ENCODE data around the gene SCG3.
"Not testable (repeated sequence)": the region's sequence is repeated elsewhere in the genome, so short reads cannot be mapped to it uniquely, and the experiment has no call there.

SCG3 gene

DNA sequence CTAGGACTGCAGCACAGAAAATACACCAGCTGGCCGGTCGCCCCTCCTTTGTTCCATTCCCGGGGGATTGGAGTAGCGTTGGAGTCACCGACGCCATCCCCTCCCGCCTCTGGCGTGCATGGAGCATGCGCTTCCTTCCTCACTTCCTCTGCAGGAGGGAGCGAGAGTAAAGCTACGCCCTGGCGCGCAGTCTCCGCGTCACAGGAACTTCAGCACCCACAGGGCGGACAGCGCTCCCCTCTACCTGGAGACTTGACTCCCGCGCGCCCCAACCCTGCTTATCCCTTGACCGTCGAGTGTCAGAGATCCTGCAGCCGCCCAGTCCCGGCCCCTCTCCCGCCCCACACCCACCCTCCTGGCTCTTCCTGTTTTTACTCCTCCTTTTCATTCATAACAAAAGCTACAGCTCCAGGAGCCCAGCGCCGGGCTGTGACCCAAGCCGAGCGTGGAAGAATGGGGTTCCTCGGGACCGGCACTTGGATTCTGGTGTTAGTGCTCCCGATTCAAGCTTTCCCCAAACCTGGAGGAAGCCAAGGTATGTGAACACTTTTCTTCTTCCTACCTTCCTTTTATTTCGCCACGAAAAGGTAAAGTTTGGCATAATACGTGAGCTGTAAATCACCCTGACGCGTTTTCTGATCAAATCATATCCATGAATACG, at the start of gene SCG3:
Gene SCG3, plus strand, starts transcription at position 201 of the 661 bp plus-strand sequence. Its CDS starts 253 bp downstream, at position 454.
- DNase-seq, result peak; percentile 76

DNA sequence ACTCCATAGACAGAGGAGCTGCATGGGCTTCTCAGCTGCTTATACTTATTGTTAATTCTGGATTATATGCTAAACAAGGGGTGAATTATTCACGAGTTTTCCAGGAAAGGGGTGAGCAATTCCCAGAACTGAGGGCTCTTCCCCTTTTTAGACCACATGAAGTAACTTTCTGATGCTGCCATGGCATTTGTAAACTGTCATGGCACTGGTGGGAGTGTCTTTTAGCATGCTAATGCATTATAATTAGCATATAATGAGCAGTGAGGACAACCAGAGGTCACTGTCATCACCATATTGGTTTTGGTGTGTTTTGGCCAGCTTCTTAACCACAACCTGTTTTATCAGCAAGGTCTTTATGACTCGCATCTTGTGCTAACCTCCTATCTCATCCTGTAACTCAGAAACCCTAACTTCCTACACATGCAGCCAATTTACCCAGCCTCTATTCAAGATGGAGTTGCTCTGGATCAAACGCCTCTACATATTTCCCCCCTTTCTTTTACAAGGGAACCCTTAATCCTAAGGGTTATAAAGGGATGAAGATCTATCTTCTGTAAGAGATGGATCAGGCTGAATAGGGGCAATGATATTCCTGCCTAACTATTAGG, 46.6 kb upstream of the SCG3 start:
- no peak for DNase-seq

DNA sequence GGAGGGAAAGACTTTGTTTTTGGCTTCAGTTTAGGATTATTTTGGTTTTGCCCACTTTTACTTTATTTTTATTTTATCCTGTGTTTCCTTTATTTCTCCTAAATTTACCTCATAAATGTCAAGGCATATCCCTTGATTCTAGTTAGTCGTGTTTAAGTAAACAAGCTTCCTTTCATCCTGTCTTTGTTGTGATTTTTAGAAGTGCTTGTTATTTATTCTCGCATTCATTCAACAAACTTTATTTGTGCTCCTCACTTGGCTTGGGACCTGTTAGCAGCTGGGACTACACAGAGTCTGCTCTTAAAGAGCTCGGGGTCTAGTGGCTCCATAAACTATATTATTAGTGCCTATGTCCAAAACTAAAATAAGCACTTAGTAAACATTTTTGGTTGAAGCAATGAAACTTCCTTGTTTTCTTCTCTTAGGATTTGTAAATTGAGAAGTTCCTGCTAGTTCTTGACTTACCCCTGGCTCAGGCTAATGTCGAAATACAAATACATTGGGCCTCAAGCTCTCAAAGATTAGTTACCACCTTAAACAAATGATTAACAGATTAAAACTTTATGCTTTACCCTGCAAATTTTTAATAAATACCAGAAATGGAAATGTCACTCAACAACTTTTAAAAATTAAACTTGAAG, 39.7 kb upstream of the SCG3 start:
- DNase-seq, result no peak

DNA sequence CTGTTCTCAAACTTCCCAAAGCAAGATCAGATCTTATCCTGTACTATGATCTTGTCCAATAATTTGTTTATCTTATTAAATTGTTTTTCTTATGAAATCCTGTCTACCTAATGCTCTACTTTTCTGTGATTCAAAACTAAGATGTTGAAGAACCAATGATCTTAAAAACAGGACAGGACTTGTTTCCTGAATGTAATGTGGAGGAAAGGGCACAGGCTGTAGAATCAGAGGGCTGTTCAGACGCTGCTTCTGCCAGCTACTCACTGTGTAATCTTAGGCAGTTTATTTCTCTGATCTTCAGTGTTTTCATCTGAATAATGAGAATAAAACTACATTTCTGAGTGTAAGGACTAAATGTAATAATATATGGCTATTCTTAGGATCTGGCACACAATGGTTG, 38.6 kb upstream of the SCG3 start:
- no peak for DNase-seq

DNA sequence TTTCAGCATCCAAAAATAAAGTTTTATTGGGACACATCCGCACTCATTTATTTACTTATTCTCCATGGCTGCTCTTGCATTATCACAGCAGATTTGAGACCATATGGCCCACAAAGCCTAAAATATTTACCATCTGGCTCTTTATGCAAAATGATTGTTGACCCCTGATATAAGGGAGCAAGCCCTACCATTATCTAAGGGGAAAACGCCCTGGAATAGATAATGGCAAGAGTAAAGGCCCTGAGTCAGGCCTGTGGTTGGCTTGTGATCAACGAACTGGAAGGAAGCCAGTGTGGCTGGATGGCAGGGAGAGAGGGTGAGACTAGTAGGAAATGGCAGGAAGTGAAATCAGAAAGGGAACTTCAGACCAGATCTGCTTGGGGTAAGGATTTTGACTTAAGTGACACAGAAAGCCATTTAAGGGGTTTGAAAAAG, 34.2 kb upstream of the SCG3 start:
- no peak for DNase-seq

DNA sequence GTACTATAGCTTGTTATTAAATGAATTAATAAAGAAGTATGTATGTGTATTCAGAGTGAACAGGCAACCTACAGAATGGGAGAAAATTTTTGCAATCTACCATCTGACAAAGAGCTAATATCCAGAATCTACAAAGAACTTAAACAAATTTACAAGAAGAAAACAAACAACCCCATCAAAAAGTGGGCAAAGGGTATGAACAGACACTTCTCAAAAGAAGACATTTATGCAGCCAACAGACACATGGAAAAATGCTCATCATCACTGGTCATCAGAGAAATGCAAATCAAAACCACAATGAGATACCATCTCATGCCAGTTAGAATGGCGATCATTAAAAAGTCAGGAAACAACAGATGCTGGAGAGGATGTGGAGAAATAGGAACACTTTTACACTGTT, 33.2 kb upstream of the SCG3 start:
- not testable (repeated sequence) for DNase-seq

DNA sequence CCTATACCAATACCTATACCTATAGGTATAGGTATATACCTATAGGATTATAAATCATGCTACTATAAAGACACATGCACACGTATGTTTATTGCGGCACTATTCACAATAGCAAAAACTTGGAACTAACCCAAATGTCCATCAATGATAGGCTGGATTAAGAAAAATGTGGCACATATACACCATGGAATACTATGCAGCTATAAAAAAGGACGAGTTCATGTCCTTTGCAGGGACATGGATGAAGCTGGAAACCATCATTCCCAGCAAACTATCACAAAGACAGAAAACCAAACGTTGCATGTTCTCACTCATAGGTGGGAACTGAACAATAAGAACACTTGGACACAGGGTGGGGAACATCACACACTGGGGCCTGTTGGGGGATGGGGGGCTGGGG, 32.7 kb upstream of the SCG3 start:
- not testable (repeated sequence) for DNase-seq

DNA sequence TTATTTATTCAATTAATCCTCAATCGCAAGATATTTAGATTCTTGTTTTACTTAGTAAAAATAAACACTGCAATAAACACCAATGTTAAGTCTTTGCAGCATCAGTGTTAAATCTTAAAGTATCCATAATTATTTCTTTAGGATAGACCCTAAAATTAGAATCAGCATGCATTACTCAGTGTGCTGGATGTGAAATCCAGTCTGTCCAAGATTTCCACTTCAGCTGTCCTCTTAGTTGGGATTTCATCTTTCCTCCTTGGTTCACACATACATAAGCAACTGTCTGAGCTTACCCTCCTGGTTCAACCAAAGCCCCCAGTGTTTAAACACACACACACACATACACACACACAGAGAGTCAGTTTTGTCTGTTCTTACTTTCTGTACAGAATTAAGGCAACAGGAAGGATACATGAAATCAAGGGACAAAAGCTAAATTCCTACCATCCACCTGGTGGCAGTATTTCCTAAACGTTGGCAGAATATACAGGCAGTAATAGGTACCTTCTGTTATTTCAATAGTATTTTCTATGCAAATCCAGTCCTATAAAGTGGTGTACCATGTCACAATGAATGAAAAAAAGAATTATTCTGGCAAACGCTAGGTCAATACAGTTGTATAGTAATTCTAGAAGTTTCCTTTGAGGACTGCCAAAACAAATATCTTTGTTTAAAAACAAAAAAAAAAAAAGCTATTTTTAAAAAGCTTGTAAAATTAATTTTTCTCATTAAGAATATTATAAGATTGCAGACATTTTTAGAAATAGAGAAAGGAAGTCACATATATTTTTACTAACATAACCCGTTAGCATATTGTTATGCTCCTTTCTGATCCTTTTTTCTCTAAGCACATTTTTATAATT, 31.4 kb upstream of the SCG3 start:
- DNase-seq, result no peak

DNA sequence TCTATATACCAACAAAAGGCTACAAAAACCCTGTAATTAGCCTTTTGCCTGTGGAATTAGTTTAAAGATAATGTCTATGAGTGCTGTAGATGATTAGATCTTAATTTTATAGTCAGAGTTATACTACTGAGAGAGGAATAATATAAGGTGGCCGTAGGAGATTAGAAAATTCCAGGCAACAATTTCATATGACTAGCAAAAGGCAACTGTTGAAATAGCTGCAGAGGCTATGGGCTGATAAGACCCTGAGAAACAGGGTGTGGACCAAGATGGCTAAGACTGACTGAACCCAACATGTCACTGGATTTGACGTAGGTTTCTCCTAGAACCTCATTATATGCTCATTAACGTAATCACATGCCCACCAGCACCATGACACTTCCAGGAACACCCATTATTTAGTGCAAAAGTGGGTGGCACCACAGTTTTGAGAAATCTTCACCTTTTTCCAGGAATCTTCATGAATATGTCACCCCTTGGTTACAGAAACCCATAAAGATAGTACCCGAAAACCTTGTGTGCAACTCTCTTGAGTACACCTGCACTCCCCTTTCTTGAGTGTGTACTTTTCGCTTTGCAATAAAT, 29.1 kb upstream of the SCG3 start:
- no peak for DNase-seq

DNA sequence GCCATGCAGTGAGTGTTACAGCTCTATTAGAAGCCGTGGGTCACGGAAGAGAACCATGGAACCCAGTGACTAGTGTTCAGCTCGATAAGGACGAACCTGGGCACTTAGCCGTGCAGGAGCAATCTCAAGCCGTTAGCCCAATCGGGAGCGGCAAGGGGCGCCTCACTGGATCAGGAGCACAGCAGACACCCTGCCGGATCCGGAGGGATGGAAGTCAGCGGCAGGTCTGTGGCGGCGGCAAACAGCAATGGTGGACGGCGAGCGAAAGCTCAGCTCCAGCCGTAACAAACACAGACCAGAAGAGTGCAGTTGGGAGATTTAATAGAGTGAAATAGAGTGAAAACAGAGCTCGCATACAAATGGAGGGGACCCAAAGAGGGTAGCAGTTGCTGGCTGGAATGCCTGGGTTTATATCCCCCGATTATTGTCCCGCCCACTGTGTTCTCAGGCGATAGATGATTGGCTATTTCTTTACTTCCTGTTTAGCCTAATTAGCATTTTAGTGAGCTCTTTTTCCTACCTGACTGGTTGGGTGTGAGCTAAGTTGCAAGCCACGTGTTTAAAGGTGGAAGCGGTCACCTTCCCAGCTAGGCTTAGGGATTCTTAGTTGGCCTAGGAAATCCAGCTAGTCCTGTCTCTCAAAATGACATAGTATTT, 25.8 kb upstream of the SCG3 start:
- DNase-seq, result not testable (repeated sequence)

DNA sequence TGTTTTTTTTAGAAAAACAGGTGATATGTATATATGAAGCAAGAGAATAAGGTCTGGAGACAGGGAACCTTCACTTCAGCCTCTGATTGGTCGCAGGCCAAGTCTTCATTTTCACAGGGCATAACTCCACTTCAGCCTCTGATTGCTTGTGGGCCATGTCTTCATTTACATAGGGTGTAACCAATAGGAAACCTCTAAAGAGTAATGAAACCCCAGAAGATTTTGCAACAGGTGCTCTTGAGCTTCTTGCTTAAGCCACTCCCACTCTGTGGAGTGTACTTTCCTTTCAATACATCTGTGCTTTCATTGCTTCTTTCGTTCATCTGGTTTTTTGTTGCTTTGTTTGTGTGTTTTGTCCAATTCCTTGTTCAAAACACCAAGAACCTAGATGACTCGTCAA, 22.6 kb upstream of the SCG3 start:
- DNase-seq, result no peak

DNA sequence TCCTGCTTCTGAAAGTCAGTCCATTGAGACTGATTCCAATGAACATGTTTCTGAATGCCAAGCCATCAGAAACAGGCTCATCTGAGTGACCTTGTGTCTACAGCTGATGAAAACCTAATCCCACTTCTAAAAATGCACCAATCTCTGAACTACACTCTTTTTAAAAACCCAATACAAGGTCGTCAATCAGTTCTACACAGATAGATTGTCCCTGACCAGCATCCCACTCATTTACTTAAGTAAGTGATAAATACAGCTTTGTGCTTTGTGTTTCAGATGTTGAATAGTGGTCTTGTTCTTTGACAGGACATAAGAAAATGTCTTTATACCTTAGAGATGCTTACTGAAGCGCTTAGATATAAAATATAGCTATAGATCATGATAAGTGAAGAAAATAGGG, 20.2 kb upstream of the SCG3 start:
- DNase-seq, result no peak

DNA sequence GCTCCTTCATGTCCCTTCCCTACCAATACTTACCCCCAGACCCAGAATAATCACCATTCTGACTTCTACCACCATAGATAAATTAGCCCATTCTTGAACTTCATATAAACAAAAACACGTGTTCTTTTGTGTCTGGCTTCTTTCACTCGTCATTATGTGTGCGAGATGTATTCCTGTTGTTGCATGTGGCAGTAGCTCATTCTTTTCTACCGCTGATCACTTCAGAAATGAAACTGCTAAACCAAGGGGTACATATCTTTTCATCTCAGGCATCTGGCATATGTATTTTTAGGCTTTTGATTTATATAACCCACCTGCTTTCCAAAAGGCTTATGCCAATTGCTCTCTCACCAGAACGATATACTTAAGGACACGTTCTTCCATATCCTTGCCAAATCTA, 13.8 kb upstream of the SCG3 start:
- DNase-seq, result no peak

DNA sequence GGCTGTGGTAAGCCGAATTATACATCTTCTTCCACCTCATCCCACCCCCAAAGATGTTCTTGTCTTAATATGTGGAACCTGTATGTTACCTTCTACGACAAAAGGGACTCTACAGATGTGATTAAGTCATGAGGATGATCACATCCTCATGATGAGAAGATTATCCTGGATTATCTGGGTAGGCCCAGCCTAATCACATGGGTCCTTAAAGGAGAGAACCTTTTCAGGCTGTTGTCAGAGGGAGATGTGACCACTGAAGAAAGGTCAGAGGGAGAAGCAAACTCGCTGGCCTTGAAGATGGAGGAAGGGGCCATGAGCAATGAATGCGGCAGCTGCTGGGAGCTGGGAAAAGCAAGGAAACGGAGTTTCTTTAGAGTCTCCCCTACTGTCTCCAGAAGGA, 12.9 kb upstream of the SCG3 start:
- no peak for DNase-seq

DNA sequence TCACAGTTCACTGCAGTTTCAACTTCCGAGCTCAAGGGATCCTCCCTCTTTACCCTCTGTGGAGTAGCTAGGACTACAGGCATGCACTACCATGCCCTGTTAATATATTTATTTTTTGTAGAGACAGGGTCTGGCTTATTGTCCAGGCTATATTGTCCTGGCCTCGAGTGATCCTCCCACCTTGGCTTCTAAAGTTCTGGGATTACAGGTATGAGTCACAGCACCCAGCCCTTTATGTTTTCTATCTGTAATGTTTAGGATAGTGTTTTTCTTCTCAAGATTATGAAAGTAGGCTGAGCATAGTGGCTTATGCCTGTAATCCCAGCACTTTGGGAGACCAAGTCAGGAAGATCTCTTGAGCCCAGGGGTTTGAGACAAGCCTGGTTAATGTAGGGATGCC, 11.9 kb upstream of the SCG3 start:
- no peak for DNase-seq

DNA sequence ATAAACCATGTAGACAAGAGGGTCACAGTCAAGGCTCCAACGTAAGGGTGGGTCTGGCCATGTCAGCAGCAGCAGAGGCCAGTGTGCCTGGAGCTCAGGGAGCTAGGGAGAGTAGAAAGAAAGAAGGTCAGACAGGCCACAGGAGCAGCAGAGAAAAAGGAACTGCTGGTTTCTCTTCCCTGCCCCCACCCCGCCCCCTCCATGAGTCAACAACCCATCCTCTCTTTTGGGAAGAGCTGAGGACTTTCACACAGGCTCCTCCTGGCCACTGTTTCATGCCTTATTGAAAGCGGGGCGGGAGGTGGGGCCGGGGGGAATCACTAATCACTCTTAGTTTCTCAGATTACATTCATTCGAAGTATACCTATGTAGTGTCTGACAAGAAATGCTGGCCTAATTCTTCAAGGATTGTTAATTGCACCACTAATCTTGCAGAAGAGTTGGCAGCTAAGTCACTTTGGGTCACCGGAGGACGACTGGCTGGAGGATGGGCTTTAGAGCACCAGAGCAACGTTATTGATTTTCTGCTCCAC, 9.1 kb upstream of the SCG3 start:
- DNase-seq, result no peak

DNA sequence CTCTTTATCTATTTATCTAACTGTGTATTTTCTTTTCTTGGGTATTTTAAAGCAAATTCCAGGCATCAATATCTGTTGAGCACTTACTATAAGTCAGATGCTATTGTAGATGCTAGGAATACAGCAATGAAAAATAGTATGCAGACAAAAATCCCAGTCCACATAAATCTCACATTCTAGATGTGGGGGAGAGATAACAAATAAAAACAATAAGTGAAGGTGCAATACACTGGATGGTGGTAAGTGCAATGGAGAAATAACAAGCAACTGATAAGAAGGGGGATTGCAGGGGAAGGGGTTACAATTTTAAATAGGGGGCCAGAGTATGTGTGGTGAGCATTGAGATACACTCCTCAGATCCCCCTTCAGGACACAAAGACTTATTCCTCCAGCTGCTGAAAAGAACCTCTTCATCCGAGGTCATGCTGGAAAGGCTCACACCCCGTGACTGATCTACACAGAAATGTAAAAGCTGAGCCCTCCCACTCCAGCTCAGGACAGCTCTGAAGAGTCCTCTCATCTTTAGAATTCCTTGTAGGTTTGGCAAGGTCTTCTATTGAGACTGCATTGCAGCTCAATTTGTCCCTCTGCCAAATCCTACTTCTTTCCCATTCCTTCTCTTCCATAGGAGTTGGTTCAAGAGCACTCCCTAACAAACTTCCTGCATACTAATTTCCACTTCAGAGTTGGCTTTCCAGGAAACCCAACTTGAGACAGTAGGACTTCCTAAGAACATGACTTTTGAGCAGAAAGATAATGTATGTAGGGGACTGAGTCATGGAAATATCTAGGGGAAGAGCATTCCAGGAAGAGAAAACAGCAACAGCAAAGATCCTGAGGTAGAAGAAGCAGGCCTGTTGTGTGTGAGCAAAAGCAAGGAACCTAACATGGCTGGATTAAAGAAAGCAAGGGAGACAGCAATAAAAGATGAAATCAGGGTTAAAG, 8.1 kb upstream of the SCG3 start:
- no peak for DNase-seq

DNA sequence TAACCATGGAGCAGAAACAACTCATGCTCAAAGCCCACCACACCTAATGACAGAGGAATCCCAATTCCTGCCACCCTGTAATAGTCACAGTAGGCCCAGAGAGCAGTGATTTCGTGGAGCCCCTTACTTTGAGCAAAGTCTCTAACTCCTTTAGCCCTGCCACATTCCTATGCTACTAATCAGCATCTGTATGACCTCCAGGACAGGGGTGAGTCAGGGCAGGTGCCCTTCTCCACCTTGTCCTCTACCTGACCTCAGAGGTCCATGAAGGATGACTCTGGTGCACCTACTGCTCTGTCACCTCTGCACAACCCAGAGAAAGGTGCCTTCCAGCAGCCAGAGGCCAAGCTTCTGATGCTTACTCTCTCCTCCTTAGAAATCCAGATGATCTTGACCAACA, 6.1 kb upstream of the SCG3 start:
- no peak for DNase-seq

DNA sequence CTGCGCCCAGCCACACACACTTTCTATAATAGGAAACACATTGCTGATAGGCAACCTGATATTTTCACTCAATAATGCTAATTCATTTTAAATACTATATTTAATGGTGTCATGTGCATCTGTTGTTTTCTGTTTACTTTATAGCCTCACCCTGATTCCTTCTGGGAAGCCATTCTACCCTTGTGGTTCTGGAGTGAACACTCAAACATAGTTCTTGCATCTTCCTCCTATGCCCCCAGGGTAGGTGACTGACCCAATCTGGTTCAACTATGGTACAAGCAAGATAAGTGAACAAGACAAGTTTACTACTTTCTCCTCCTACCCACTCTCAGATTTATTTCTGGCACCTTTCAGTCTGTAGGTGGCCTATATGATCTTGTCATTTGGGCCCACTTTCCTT, 4.3 kb upstream of the SCG3 start:
- no peak for DNase-seq

DNA sequence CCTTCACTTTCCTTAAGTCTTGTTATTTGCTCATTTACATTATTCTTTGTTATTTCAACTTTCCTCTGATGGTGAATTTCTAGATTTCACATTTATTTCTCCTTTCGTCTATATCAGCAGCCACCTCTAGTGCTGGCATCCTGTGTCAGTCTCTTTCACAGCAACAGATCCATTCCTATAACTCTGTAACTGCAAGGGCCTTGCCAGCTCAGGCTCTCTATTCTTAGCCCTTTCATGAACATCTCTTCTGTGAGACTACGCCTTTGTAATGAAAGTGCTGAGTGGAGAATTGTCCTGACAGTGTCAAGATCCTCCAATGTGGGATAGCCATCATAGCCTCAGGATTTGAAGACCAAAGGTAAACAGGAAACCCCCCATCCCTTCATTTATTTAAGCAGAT, 3.9 kb upstream of the SCG3 start:
- DNase-seq, result no peak

DNA sequence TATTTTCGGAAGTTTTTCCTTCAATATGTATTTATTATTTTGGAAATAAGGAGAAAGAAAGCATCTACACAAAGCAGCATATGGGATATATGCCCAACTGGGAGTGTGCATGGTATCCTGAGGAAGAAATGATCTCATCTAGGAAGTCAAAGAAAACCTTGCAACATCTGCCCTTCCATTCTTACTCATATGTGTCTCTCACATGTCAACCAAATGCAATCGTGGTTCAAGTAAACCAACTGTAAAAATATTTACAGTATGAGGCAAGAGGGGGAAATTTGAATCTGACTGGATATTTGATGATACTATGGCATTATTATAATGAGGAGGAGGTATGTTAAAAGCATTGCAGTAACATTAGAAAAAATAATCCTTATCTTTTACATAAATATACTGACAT, 3.2 kb upstream of the SCG3 start:
- no peak for DNase-seq

Measured in activated effector memory CD4-positive, alpha-beta T cell treated with anti-CD3 and anti-CD28 coated beads, Interleukin-2, amount 50 U/mL, for 16 hours (primary cell).